ENCODE results near the gene PATE1.
"Not testable (repeated sequence)": the region's sequence is repeated elsewhere in the genome, so short reads cannot be mapped to it uniquely, and the experiment has no call there.

Gene PATE1, protein sequence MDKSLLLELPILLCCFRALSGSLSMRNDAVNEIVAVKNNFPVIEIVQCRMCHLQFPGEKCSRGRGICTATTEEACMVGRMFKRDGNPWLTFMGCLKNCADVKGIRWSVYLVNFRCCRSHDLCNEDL

DNA sequence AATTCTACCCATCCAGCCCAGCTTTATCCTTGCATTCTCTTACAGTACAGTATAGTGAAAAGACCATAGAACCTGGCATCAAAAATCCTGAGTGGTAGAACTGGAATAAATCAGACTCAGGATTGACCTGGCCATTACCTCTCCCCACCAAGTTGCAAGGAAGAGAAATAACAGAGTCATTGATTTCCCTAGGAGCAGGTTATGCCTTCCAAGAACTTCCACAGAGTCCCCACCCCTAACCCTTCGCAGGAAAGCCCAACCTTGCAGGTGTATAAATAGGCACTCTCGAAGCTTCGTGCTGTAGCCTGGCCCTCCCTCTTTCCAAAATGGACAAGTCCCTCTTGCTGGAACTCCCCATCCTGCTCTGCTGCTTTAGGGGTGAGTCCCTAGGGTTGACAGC lies at the start of gene PATE1:
TSS of gene PATE1 (plus strand) at position 301 of the 400 bp plus-strand sequence. CDS start at position 327, 26 bp downstream.
- DNase-seq = no peak

DNA sequence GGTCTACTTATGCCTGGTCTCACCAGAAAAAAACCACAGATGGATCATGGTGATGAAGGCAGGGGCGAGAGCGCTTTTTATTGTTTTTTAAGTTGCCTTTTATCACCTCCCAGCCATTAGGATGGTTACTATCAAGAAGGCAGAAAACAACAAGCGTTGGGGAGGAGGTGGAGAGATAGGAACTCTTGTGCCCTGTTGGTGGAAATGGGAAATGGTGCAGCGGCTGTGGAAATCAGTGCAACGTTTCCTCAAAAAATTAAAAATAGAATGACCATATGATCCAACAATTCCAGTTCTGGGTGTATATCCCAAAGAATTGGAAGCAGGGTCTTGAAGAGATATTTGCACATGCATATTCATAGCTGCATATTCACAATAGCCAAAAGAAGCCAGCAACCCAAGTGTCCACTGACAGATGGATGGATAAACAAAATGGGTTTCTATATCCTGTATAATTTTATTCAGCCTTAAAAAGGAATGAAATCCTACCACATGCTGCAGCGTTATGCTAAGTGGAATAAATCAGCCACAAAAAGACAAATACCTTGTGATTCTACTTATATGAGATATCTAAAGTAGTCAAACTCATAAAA lies 45.0 kb upstream of the PATE1 start:
- DNase-seq = no peak

DNA sequence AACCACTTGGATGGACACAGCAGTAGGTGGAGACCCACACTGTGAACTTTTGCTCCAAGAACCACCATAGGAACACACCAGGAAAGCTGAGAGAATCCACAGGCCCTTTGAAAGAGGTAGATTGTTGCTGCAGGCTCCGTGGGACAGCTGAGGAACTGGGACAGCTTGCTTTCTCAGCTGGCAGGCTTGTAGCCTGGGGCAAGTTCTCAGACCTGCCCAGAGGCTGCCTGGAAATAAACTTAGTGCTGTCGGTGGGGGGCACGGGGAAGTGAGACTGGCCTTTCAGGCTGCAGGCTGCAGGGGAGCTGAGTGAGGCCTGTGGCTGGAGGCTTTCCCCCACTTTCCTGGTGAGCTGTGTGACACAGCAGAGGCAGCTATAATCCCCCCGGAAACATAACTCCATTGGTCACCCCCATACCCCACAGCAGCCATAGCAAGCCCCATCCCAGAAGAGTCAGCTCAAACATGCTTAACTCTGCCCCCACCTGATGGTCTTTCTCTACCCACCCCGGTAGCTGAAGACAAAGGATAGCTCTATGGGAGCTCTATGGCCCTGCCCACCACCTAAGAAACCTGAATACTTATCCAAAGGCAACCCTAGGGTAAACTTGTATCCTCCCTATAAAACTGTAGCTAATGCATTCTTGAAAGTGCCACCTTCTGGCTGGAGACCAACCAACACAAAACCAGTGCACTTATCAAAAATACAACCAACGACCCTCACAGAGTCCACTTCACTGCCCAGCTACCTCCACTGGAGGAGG lies 44.0 kb upstream of the PATE1 start:
- DNase-seq = no peak

- not testable (repeated sequence) for DNase-seq
These were observed 41.4 kb upstream of the PATE1 start for GRCh38 chr11:125704686-125705085.

- DNase-seq = no peak
These were observed 25.3 kb upstream of the PATE1 start for GRCh38 chr11:125720781-125721180.

GRCh38 chr11:125724125-125724524 lies 22.0 kb upstream of the PATE1 start:
- DNase-seq = no peak

DNA sequence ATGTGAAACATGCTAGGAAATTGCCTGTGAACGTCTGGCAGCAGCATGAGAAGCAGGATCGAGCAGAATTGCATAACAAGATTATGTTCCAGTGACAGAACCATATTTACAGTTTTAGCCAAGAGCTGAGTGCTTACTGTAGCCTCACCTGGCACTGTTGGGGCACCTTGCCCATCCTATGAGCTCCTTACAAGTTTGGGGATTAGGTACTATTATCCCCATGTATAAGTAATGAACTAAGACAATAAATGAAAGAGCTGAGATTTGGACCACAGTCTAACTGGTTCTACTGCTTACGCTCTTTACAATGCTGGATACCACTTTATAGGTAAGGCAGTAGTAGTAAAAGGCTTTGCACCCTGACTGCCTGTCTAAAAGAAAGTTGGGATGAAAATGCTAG lies 17.1 kb upstream of the PATE1 start:
- no peak for DNase-seq

GRCh38 chr11:125740617-125741016 lies 5.5 kb upstream of the PATE1 start:
- no peak for DNase-seq

GRCh38 chr11:125743681-125744080 lies 2.4 kb upstream of the PATE1 start:
- DNase-seq = no peak

DNA sequence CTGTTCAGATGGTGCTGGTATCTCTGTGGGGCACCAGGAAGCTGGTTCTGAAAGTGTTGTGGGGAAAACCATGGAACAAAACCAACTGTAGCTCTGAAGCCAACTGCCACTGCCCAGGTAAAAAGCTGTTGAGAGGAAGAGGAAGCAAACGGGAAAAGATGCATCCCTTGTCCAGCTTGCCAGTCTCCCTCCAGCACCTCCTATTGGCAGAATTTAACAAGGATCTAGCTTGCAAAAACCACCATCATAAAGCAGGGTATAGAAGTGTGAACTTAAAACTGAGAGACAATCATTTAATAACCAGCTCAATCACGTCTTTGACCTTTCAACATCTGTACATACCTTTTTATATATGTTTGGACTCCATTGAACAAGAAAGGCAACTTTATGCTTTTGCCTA lies 4.5 kb downstream of the PATE1 start:
- no peak for DNase-seq

DNA sequence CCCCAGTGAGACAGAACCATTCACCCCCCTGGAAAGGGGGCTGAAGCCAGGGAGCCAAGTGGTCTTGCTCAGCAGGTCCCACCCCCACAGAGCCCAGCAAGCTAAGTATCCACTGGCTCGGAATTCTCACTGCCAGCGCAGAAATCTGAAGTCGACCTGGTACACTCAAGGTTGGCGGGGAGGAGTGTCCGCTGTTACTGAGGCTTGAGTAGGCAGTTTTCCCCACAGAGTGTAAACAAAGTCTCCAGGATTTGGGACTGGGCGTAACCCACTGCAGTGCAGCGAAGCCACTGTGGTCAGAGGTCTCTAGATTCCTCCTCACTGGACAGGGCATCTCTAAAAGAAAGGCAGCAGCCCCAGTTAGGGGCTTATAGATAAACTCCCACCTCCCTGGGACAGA lies 10.0 kb downstream of the PATE1 start:
- DNase-seq = no peak

DNA sequence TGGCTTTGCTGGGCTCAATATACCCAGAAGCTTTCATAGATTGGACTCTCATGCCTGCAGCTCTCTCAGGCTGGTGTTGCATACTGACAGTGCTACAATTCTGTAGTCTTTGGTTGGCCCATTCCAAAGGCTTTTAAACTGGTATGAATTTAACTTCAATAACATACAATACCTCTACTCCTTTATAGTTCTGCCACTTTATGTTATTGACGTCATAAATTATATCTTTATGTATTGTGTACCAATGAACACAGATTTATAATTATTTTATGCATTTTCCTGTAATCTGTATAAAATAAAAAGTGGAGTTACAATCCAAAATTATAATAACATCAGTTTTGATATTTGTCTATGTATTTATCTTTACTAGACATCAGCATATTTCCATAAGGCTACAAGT lies 16.4 kb downstream of the PATE1 start:
- DNase-seq = no peak

DNA sequence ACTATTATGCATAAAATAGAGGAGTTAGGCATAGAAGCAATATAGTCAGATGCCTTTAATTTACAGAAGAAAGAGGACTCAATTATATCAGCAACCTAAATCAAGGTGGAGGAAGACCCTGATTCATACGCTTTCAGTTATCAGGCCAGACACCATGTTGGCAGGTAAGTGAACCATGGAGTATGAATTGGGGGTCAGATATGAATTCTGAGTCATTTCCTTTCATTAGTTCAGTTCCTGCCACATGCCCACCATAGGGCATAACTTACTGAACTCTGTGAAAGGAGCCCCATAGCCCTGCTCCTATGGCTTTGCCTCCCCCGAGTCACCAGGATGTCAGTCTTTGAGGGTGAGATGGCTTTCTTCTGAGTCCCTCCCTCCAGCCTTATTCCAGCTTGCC lies 17.4 kb downstream of the PATE1 start:
- no peak for DNase-seq

- DNase-seq = no peak
These were observed 20.2 kb downstream of the PATE1 start for GRCh38 chr11:125766251-125766650.

GRCh38 chr11:125768336-125769046 lies 22.4 kb downstream of the PATE1 start:
- no peak for DNase-seq

DNA sequence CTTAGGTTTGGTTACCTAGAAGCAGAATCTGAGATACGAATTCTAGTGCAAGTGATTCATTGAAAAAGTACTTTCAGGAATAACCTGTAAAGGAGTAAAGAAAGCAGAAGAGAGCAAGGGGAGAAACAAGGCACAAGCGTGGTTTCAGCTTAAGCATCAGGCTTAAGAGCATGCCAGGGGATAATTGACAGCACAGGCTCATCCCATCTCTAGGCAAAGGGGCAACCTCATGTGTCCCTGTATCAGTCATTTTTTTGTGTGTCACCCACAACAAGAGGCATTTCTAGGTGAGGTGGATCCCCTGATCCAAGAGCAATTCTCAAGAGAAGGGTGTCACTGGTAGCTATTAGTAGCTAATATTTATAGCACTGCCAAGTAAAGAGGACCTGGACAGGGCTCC lies 24.5 kb downstream of the PATE1 start:
- no peak for DNase-seq

- no peak for DNase-seq
These were observed 26.9 kb downstream of the PATE1 start for GRCh38 chr11:125772834-125773505.

- DNase-seq = no peak
These were observed 27.4 kb downstream of the PATE1 start for GRCh38 chr11:125773516-125773915.

- no peak for DNase-seq
These were observed 31.2 kb downstream of the PATE1 start for GRCh38 chr11:125777309-125777708.

- no peak for DNase-seq
These were observed 32.6 kb downstream of the PATE1 start, which contains the start of gene PATE2 for GRCh38 chr11:125778728-125779127. TSS of gene PATE2 (minus strand) at chr11:125778828. CDS start at chr11:125778773, 55 bp downstream.

- DNase-seq = no peak
These were observed 38.6 kb downstream of the PATE1 start for GRCh38 chr11:125784678-125785077.

DNA sequence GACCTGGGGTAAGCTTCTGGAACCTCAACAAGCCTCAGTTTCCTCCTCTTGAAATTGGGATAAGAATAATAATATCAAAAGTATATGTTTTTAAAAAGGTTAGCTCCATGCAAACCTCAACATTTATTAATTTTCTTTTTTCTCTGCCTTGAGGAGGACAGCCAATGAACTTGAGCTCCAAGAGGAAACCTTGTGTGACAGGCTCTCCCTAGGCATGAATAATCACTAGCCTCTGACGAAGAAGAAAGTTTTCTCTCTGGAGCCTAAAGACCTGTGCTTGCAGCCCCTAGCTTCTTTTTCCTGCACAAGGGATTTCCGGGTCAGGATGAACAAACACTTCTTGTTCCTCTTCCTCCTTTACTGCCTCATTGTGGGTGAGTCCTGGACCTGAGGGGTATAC lies 41.7 kb downstream of the PATE1 start, which contains the start of gene PATE3:
TSS of gene PATE3 (plus strand) at position 301 of the 400 bp plus-strand sequence. CDS start at position 326, 25 bp downstream.
- DNase-seq = no peak

DNA sequence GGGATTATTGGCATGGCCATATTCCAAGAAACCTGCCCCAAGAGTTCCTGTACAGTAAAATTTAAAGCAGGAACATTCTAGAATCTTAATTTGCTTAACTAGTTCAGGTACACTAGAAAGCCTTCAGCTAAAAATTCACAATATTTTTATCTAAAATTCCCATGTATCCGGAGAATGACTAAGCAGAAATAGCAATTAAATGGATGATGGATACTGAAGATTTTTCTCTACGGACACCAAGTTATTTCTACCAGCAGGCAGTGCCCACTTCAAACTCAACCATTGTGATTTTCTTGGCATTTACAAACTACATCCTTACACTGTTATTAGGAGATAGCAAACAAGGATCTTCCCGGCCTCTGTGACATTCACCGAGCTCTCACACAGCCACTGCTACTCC lies 44.7 kb downstream of the PATE1 start:
- no peak for DNase-seq

Measured in NCI-H2171 (cell line).